Erythroblast (primary cell): ENCODE measurements around the gene ABLIM2.

Experiments
- GATA1 ChIP-seq: IDR thresholded peaks from 2 replicates; pipeline ENCODE4 v1.6.1; 2011; ENCODE audit warnings: low read depth, mild to moderate bottlenecking, control low read depth, low read length, moderate library complexity
- POLR2A ChIP-seq: IDR thresholded peaks from 2 replicates; pipeline ENCODE4 v1.6.1; 2011; ENCODE audit warnings: mild to moderate bottlenecking, low read length

- TF ChIP-seq POLR2A (no peak), GATA1 (no peak)
Measured at GRCh38 chr4:7968262-7968896, 190.2 kb downstream of the ABLIM2 start.
